GM23248 (cell line): ENCODE results near the gene PAX4. TPM values are rescaled to one million over a fixed set of nuclear protein-coding genes. Genes with fewer than 3 reads are reported as not detected.

Experiments used
- DNase-seq: peaks from one replicate; pipeline ENCODE4 v3.0.0-alpha.2; 2015
- H2AFZ ChIP-seq: fragments of 200-600 bp; sonication (generic); 2 replicates; pipeline ENCODE4 v1.6.1; 2016; ENCODE audit warnings: antibody characterized with exemption
- H3F3A ChIP-seq: fragments of 200-600 bp; sonication (generic); 2 replicates; pipeline ENCODE4 v1.6.1; 2016; ENCODE audit warnings: mild to moderate bottlenecking, antibody characterized with exemption, mixed run types; ENCODE audit not compliant: insufficient read depth
- H3K27ac ChIP-seq: fragments of 200-600 bp; sonication (generic); 2 replicates; pipeline ENCODE4 v1.5.1; 2016; ENCODE audit warnings: mild to moderate bottlenecking
- H3K27me3 ChIP-seq: fragments of 200-600 bp; sonication (generic); replicated peaks from 2 replicates; pipeline ENCODE4 v1.6.1; 2016; ENCODE audit warnings: mild to moderate bottlenecking; ENCODE audit not compliant: insufficient read depth
- H3K36me3 ChIP-seq: fragments of 200-600 bp; sonication (generic); 2 replicates; pipeline ENCODE4 v1.6.1; 2016; ENCODE audit warnings: low read depth, mild to moderate bottlenecking
- H3K4me1 ChIP-seq: fragments of 200-600 bp; sonication (generic); 2 replicates; pipeline ENCODE4 v1.6.1; 2016; ENCODE audit warnings: mild to moderate bottlenecking; ENCODE audit not compliant: insufficient read depth
- H3K4me2 ChIP-seq: fragments of 200-600 bp; sonication (generic); one replicate; pipeline ENCODE4 v1.6.1; 2016; ENCODE audit warnings: mild to moderate bottlenecking; ENCODE audit not compliant: unreplicated experiment
- H3K4me3 ChIP-seq: fragments of 200-600 bp; sonication (generic); 2 replicates; pipeline ENCODE4 v1.5.1; 2016; ENCODE audit warnings: mild to moderate bottlenecking
- H3K79me2 ChIP-seq: fragments of 200-600 bp; sonication (generic); 2 replicates; pipeline ENCODE4 v1.6.1; 2016; ENCODE audit warnings: mild to moderate bottlenecking; ENCODE audit not compliant: insufficient read depth
- H3K9ac ChIP-seq: fragments of 200-600 bp; sonication (generic); 2 replicates; pipeline ENCODE4 v1.6.1; 2016; ENCODE audit warnings: mild to moderate bottlenecking
- H3K9me2 ChIP-seq: fragments of 200-600 bp; sonication (generic); 2 replicates; pipeline ENCODE4 v1.6.1; 2016; ENCODE audit warnings: mixed run types, mild to moderate bottlenecking, moderate library complexity; ENCODE audit not compliant: insufficient read depth
- H3K9me3 ChIP-seq: fragments of 200-600 bp; sonication (generic); one replicate; pipeline ENCODE4 v1.6.1; 2017; ENCODE audit warnings: low read depth
- H4K20me1 ChIP-seq: fragments of 200-600 bp; sonication (generic); 2 replicates; pipeline ENCODE4 v1.6.0; 2016; ENCODE audit not compliant: insufficient read depth
- EZH2 ChIP-seq: fragments of 200-600 bp; sonication (generic); IDR thresholded peaks from 2 replicates; pipeline ENCODE4 v1.6.1; 2018; ENCODE audit warnings: antibody characterized with exemption, mild to moderate bottlenecking; ENCODE audit not compliant: insufficient read depth, poor library complexity, severe bottlenecking
- EZH2phosphoT487 ChIP-seq: fragments of 200-600 bp; sonication (generic); IDR thresholded peaks from 2 replicates; pipeline ENCODE4 v1.6.1; 2018; ENCODE audit warnings: antibody characterized with exemption, moderate library complexity, mild to moderate bottlenecking, low read depth; ENCODE audit not compliant: insufficient read depth
- WGBS, 2 experiments: methylation state at CpG; one replicate each; pipeline ENCODE4 v1.1.6; 2015 to 2017; ENCODE audit warnings: low lambda C conversion rate in 2 of 2, low coverage in 1 of 2; ENCODE audit errors: missing lambda C conversion rate in 2 of 2; 5-methylcytosine and 5-hydroxymethylcytosine counted together
- in situ Hi-C: fragments of 300-500 bp; cut with MboI; formaldehyde crosslinking; loops from 2 replicates; pipeline ENCODE4 v1.15.0; 2020
- polyA plus RNA-seq: library from polyadenylated mRNA; unstranded; fragments of >200 nt; fragmentation: Nextera tagmentation; extraction: Ambion mirVana; gene quantifications from 2 replicates; pipeline ENCODE4 v1.2.1, GENCODE V29; 2016
- total RNA-seq: library from RNA; depleted of rRNA; stranded (reverse); fragments of >200 nt; shearing (Covaris generic); gene quantifications from 2 replicates; pipeline ENCODE4 v1.2.3, GENCODE V29; 2014

PAX4 gene
- total and polyA plus RNA-seq, 2 experiments from 2014 or later = not detected

GRCh38 chr7:127658970-127659630, 41.2 kb upstream of the PAX4 start:
- Histone ChIP-seq H3K9me2 (no peaks in the 10 kb centered on the region), H3K36me3 (0 out of 2 replicates have a peak, but pooled peaks cover 5% of the 10 kb centered on the region), H3K9ac (no peak overlapping the region), H3K27ac (no peak overlapping the region), H3F3A (0 out of 2 replicates have a peak, but pooled peaks cover 2% of the 10 kb centered on the region), H3K4me2 (no peak overlapping the region), H2AFZ (no peak overlapping the region), H3K4me3 (no peak overlapping the region), H3K9me3 (no peaks in the 10 kb centered on the region), H4K20me1 (peaks cover 19% of the 10 kb centered on the region), H3K27me3 (no peaks in the 10 kb centered on the region), H3K4me1 (peaks cover 14% of the 10 kb centered on the region), H3K79me2 (peaks cover 100% of the 10 kb centered on the region)
- 96 to 99% methylated on average over 3 of the region's 3 CpGs for WGBS, 2 experiments
- no peak for TF ChIP-seq EZH2
- TF ChIP-seq EZH2phosphoT487 = no peak
- in situ Hi-C loops = no loop called here
- DNase-seq = no peak

GRCh38 chr7:127657500-127657899, 39.6 kb upstream of the PAX4 start:
- Histone ChIP-seq H3K9me2 (no peaks in the 10 kb centered on the region), H3K9ac (no peak overlapping the region), H3K27me3 (no peaks in the 10 kb centered on the region), H3K27ac (no peak overlapping the region), H4K20me1 (peaks cover 23% of the 10 kb centered on the region), H3F3A (0 out of 2 replicates have a peak, but pooled peaks cover 5% of the 10 kb centered on the region), H3K36me3 (0 out of 2 replicates have a peak, but pooled peaks cover 5% of the 10 kb centered on the region), H3K4me1 (peaks cover 26% of the 10 kb centered on the region), H3K4me3 (no peak overlapping the region), H3K4me2 (no peak overlapping the region), H2AFZ (no peak overlapping the region), H3K79me2 (peaks cover 100% of the 10 kb centered on the region), H3K9me3 (no peaks in the 10 kb centered on the region)
- TF ChIP-seq EZH2phosphoT487 = no peak
- in situ Hi-C loops = no loop called here
- WGBS, 2 experiments = 99 to 100% methylated on average over 3 of the region's 3 CpGs
- DNase-seq = no peak

DNA sequence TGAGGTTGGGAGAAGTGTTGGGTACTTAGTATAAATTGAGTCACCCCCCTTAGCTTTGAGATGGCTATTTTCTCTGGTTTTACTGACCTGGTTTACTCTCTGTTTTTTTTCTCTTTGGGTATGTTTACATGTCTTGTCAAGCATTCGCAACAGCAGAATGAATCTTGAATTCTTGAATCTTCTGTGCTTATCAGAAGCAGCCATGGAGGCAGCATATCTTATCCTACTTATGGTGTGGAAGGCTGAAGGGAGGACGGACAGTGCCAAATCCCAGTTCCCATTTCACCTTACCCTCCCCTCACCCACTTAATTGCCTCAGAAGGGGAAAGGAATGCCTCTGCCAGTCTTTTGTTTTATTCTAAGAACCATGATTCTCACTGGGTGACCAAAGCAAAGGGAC, 37.8 kb upstream of the PAX4 start:
- Histone ChIP-seq H3F3A (0 out of 2 replicates have a peak, but pooled peaks cover 5% of the 10 kb centered on the region), H3K27me3 (no peaks in the 10 kb centered on the region), H3K36me3 (0 out of 2 replicates have a peak, but pooled peaks cover 5% of the 10 kb centered on the region), H3K9me2 (no peaks in the 10 kb centered on the region), H4K20me1 (peaks cover 23% of the 10 kb centered on the region), H3K9ac (no peak overlapping the region), H3K79me2 (peaks cover 86% of the 10 kb centered on the region), H2AFZ (no peak overlapping the region), H3K4me3 (no peak overlapping the region), H3K4me2 (no peak overlapping the region), H3K27ac (no peak overlapping the region), H3K4me1 (peaks cover 26% of the 10 kb centered on the region), H3K9me3 (no peaks in the 10 kb centered on the region)
- 78 to 82% methylated on average over 2 of the region's 2 CpGs for WGBS, 2 experiments
- in situ Hi-C loops = no loop called here
- TF ChIP-seq EZH2 = no peak
- TF ChIP-seq EZH2phosphoT487 = no peak
- DNase-seq = no peak

GRCh38 chr7:127654404-127655394, 36.8 kb upstream of the PAX4 start:
- H2AFZ ChIP-seq = no peak overlapping the region
- peaks cover 26% of the 10 kb centered on the region for H3K4me1 ChIP-seq
- WGBS, 2 experiments = 74 to 86% methylated on average over 5 of the region's 5 CpGs
- 0 out of 2 replicates have a peak, but pooled peaks cover 5% of the 10 kb centered on the region for H3F3A ChIP-seq
- peak overlapping the region; percentile 92 for H3K4me2 ChIP-seq
- H3K27me3 ChIP-seq = no peaks in the 10 kb centered on the region
- no peaks in the 10 kb centered on the region for H3K9me3 ChIP-seq
- peak overlapping the region; percentile 3; the same call in 1 of the 2 replicates for H3K27ac ChIP-seq
- TF ChIP-seq EZH2 (no peak), EZH2phosphoT487 (no peak)
- peak overlapping the region; percentile 93; the same call in 1 of the 2 replicates for H3K9ac ChIP-seq
- peaks cover 76% of the 10 kb centered on the region for H3K79me2 ChIP-seq
- in situ Hi-C loops = no loop called here
- 0 out of 2 replicates have a peak, but pooled peaks cover 5% of the 10 kb centered on the region for H3K36me3 ChIP-seq
- peaks cover 23% of the 10 kb centered on the region for H4K20me1 ChIP-seq
- peak overlapping the region; percentile 94 for H3K4me3 ChIP-seq
- peak; percentile 35 for DNase-seq
- H3K9me2 ChIP-seq = no peaks in the 10 kb centered on the region
